Suprapubic skin (tissue), 4 donors: Measurements from ENCODE around the gene USP7.

Experiments used
- EP300 ChIP-seq: sonication (generic); formaldehyde crosslinking; IDR thresholded peaks from one replicate; pipeline ENCODE4 v1.6.1; 2017; ENCODE audit warnings: antibody characterized with exemption
- POLR2A ChIP-seq, 2 donors: fragments of 450-650 bp; IDR thresholded peaks; one replicate each; pipeline ENCODE4 v1.6.1; 2017; ENCODE audit warnings: antibody characterized with exemption in 2 of 2, mild to moderate bottlenecking in 2 of 2, moderate library complexity in 2 of 2
- POLR2AphosphoS5 ChIP-seq, 3 donors: sonication (generic); formaldehyde crosslinking; IDR thresholded peaks; one replicate each; pipeline ENCODE4 v1.6.1; 2017; ENCODE audit warnings: antibody characterized with exemption in 3 of 3
- TF ChIP-seq, protein P1 (sequence below), 2 donors: fragments of 200-600 bp in 1 of 2; fragments of 450-650 bp in 1 of 2; sonication (generic) in 1 of 2; IDR thresholded peaks; one replicate each; pipeline ENCODE4 v1.5.1; 2016 to 2019; ENCODE audit warnings: antibody characterized with exemption in 2 of 2, mild to moderate bottlenecking in 1 of 2, moderate library complexity in 1 of 2

GRCh38 chr16:8958344-8959167, 5.2 kb downstream of the USP7 start:
- TF ChIP-seq, protein P1, sequence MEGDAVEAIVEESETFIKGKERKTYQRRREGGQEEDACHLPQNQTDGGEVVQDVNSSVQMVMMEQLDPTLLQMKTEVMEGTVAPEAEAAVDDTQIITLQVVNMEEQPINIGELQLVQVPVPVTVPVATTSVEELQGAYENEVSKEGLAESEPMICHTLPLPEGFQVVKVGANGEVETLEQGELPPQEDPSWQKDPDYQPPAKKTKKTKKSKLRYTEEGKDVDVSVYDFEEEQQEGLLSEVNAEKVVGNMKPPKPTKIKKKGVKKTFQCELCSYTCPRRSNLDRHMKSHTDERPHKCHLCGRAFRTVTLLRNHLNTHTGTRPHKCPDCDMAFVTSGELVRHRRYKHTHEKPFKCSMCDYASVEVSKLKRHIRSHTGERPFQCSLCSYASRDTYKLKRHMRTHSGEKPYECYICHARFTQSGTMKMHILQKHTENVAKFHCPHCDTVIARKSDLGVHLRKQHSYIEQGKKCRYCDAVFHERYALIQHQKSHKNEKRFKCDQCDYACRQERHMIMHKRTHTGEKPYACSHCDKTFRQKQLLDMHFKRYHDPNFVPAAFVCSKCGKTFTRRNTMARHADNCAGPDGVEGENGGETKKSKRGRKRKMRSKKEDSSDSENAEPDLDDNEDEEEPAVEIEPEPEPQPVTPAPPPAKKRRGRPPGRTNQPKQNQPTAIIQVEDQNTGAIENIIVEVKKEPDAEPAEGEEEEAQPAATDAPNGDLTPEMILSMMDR (IDR thresholded peaks at IDR 0.05): no peak
- TF ChIP-seq POLR2A (IDR thresholded peaks at IDR 0.05) (no peak), POLR2AphosphoS5 (IDR thresholded peaks at IDR 0.05) (no peak), EP300 (no peak)
